Tibial nerve (tissue), 4 donors: ENCODE data around the gene KCNMA1. TPM values are rescaled to one million over a fixed set of nuclear protein-coding genes. Genes with fewer than 3 reads are reported as not detected.

Experiments
- DNase-seq, 2 donors: peaks; one replicate each; pipeline ENCODE4 v3.0.0-alpha.2; 2019; ENCODE audit warnings: low spot score in 2 of 2
- H3K27ac ChIP-seq, 4 donors: fragments of 200-600 bp; sonication (generic) in 3 of 4; one replicate each; pipeline ENCODE4 v1.5.1; 2017 to 2019; ENCODE audit warnings: mild to moderate bottlenecking in 1 of 4
- H3K27me3 ChIP-seq, 2 donors: fragments of 200-600 bp; sonication (generic) in 1 of 2; one replicate each; pipeline versions ENCODE4 v1.5.1 to v1.6.0; 2017 to 2019
- H3K36me3 ChIP-seq, 3 donors: fragments of 200-600 bp; sonication (generic); one replicate each; pipeline ENCODE4 v1.5.1; 2018 to 2019
- H3K4me1 ChIP-seq, 4 donors: fragments of 200-600 bp; sonication (generic) in 3 of 4; one replicate each; pipeline ENCODE4 v1.5.1; 2017 to 2019
- H3K4me3 ChIP-seq, 4 donors: fragments of 200-600 bp; sonication (generic) in 3 of 4; one replicate each; pipeline ENCODE4 v1.5.1; 2017 to 2019; ENCODE audit warnings: mild to moderate bottlenecking in 1 of 4, moderate library complexity in 1 of 4
- H3K9me3 ChIP-seq, 4 donors: fragments of 200-600 bp; sonication (generic) in 3 of 4; one replicate each; pipeline ENCODE4 v1.5.1; 2017 to 2019
- EP300 ChIP-seq, 2 donors: sonication (generic); formaldehyde crosslinking; IDR thresholded peaks; one replicate each; pipeline ENCODE4 v1.6.1; 2017; ENCODE audit warnings: antibody characterized with exemption in 2 of 2, mild to moderate bottlenecking in 1 of 2
- POLR2A ChIP-seq, 2 donors: fragments of 450-650 bp; IDR thresholded peaks; one replicate each; pipeline ENCODE4 v1.6.1; 2017; ENCODE audit warnings: antibody characterized with exemption in 2 of 2, mild to moderate bottlenecking in 2 of 2, moderate library complexity in 2 of 2
- WGBS, 2 donors: methylation state at CpG; one replicate each; pipeline ENCODE4 v1.1.5; 2018; 5-methylcytosine and 5-hydroxymethylcytosine counted together
- total RNA-seq, 4 donors: library from RNA; depleted of rRNA; stranded (reverse); fragments of >200 nt; gene quantifications; one replicate each; pipeline ENCODE4 v1.1.0, GENCODE V29; 2016
- TF ChIP-seq, protein P1 (sequence below), 5 experiments: fragments of 200-600 bp in 3 of 5; fragments of 450-650 bp in 2 of 5; sonication (generic) in 3 of 5; IDR thresholded peaks; one replicate each; pipeline ENCODE4 v1.5.1; 2016 to 2019; ENCODE audit warnings: antibody characterized with exemption in 5 of 5, mild to moderate bottlenecking in 3 of 5, moderate library complexity in 2 of 5

The KCNMA1 gene
- total RNA-seq, 4 donors from 2014 or later = 10.2 to 19.9 (median 13.7) TPM

DNA sequence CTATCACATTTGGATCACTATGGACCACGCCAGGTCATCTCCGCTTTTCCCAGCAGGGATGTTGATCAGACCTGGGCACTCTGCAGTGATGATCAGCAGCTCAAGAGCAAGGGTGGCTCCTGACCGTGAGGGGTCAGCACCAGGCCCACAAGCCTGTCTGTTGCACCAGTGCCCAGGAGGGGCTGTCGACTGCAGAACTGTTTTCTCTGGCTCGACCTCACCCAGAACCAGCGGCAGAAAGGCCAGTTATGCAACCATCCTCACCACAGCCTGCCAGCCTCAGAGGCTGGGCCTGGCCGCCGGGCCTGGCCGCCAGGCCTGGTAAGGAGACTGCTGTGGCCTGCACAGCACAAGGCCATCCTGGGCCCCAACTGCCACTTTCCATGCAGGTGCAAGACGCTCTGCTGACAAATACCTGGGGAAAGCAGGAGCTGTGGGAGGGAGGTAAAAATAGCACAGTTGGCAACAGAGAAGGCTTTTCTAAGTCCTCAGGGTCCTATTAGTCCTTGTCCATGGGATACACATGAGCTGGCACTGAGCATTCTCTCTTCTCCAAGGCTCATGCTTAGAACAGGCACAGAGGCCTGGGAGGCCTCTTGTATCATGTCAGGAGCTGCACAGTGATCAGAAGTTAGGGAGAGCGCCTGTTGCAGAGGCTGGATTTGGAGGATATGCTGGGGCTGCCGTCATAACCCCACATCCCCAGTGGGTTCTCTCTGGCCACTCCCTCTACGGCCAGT lies 17.5 kb downstream of the KCNMA1 start:
- TF ChIP-seq POLR2A (IDR thresholded peaks at IDR 0.05) (no peak), EP300 (IDR thresholded peaks at IDR 0.05) (no peak)
- TF ChIP-seq, protein P1, sequence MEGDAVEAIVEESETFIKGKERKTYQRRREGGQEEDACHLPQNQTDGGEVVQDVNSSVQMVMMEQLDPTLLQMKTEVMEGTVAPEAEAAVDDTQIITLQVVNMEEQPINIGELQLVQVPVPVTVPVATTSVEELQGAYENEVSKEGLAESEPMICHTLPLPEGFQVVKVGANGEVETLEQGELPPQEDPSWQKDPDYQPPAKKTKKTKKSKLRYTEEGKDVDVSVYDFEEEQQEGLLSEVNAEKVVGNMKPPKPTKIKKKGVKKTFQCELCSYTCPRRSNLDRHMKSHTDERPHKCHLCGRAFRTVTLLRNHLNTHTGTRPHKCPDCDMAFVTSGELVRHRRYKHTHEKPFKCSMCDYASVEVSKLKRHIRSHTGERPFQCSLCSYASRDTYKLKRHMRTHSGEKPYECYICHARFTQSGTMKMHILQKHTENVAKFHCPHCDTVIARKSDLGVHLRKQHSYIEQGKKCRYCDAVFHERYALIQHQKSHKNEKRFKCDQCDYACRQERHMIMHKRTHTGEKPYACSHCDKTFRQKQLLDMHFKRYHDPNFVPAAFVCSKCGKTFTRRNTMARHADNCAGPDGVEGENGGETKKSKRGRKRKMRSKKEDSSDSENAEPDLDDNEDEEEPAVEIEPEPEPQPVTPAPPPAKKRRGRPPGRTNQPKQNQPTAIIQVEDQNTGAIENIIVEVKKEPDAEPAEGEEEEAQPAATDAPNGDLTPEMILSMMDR (IDR thresholded peaks at IDR 0.05) = no peak
- Histone ChIP-seq H3K4me1 (no peaks in the 10 kb centered on the region), H3K9me3 (no peaks in the 10 kb centered on the region), H3K27ac (no peak overlapping the region), H3K36me3 (no peaks in the 10 kb centered on the region), H3K4me3 (no peak overlapping the region), H3K27me3 (no peaks in the 10 kb centered on the region)
- no peak for DNase-seq
- 79 to 87% methylated on average over 13 of the region's 13 CpGs for WGBS, 2 donors

- Histone ChIP-seq H3K27ac (no peak overlapping the region), H3K27me3 (no peaks in the 10 kb centered on the region), H3K36me3 (no peaks in the 10 kb centered on the region), H3K4me1 (no peaks in the 10 kb centered on the region), H3K9me3 (no peaks in the 10 kb centered on the region), H3K4me3 (no peak overlapping the region)
- no peak for TF ChIP-seq POLR2A (IDR thresholded peaks at IDR 0.05)
- TF ChIP-seq EP300 (IDR thresholded peaks at IDR 0.05) = no peak
- TF ChIP-seq, protein P1 (IDR thresholded peaks at IDR 0.05) = no peak
- WGBS, 2 donors = 88 to 91% methylated on average over 4 of the region's 4 CpGs
- no peak for DNase-seq
Measured at GRCh38 chr10:77618117-77618516, 19.5 kb downstream of the KCNMA1 start.

DNA sequence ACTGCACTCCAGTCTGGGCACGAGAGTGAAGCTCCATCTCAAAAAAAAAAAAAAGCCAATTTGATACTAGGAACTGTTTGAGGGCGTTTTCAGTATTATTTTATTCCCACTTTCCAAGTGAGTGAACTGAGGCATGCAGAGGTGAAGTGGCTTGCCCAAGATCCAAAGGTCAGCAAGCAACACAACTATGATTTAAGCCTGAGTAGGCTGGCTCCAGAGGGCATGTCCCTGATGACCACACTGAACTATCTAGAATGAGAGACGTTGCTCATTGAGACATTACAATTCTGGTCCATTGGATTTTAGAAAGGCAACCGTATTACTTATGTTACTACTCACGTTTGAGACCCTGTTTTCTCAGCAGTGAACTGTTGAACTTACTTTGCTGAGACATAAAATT lies 20.8 kb downstream of the KCNMA1 start:
- 78 to 84% methylated on average over 5 of the region's 5 CpGs for WGBS, 2 donors
- Histone ChIP-seq H3K27me3 (no peaks in the 10 kb centered on the region), H3K4me1 (no peaks in the 10 kb centered on the region), H3K4me3 (no peak overlapping the region), H3K9me3 (no peaks in the 10 kb centered on the region), H3K36me3 (no peaks in the 10 kb centered on the region), H3K27ac (no peak overlapping the region)
- no peak for DNase-seq
- TF ChIP-seq, protein P1 (IDR thresholded peaks at IDR 0.05) = no peak
- TF ChIP-seq EP300 (IDR thresholded peaks at IDR 0.05) = no peak
- TF ChIP-seq POLR2A (IDR thresholded peaks at IDR 0.05) = no peak

DNA sequence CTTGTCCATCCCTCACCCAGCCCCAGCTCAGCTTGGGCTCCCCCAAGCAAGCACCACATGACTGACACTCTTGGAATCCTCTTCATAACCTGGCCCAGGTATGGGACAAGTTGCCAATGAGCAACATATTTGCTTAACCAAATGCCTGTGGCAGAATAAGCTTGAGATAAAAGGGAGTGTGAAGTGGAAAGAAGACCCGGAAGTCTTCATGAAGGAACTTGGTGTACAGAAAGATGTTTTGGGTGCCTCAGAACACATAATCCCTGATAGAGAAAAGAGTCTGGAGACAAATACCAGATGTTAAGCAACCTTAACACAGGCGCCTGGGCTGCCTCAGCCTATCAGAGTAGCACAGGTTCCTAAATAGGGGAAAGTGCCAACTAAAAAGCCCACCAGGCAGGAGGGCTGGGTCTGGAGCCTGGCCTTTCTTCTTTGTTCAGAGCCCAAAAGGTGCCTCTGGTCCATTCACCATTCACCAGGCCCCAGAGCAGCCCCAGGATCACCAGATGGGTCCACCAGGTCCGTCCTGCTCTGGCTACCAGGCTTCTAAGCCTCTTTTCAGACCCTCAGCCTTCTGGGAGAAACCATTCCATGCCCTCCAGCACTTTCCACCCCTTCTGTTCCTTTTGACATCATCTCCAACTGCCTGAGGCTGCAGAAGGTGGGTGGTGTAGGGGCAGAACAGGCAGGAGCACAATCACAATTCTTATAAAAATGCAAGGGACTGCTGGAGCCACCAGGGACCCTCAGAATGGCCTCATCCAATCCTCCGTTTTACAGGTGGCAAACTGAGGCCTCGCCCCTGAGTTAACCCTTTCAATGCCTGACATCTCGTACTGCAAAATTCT lies 22.6 kb downstream of the KCNMA1 start:
- TF ChIP-seq, protein P1 (IDR thresholded peaks at IDR 0.05) = no peak
- TF ChIP-seq EP300 (IDR thresholded peaks at IDR 0.05) (no peak), POLR2A (IDR thresholded peaks at IDR 0.05) (no peak)
- no peak overlapping the region for H3K27ac ChIP-seq
- WGBS, 2 donors = 72 to 80% methylated on average over 6 of the region's 6 CpGs
- no peak for DNase-seq
- no peaks in the 10 kb centered on the region for H3K36me3 ChIP-seq
- H3K27me3 ChIP-seq = no peaks in the 10 kb centered on the region
- no peaks in the 10 kb centered on the region for H3K4me1 ChIP-seq
- no peak overlapping the region for H3K4me3 ChIP-seq
- H3K9me3 ChIP-seq = no peaks in the 10 kb centered on the region
